MG63 (cell line): ENCODE measurements around the gene NOTCH3. TPM values are rescaled to one million over a fixed set of nuclear protein-coding genes. Genes with fewer than 3 reads are reported as not detected.

ENCODE experiments used
- DNase-seq: peaks from one replicate; pipeline ENCODE4 v3.0.0-alpha.2; 2020
- H3K27me3 ChIP-seq: fragments of 250-450 bp; sonication (Bioruptor Pico); 2 replicates; pipeline ENCODE4 v1.5.1; 2020; ENCODE audit warnings: mild to moderate bottlenecking, moderate library complexity
- H3K36me3 ChIP-seq: fragments of 250-450 bp; sonication (Bioruptor Pico); 2 replicates; pipeline ENCODE4 v1.5.1; 2020; ENCODE audit warnings: mild to moderate bottlenecking, moderate library complexity
- H3K4me3 ChIP-seq: fragments of 250-450 bp; sonication (Bioruptor Pico); 2 replicates; pipeline ENCODE4 v1.5.1; 2020; ENCODE audit warnings: mild to moderate bottlenecking, moderate library complexity
- H3K9me3 ChIP-seq: fragments of 250-450 bp; sonication (Bioruptor Pico); 2 replicates; pipeline ENCODE4 v1.5.1; 2020; ENCODE audit warnings: mild to moderate bottlenecking, moderate library complexity
- total RNA-seq: library from RNA; depleted of rRNA; stranded (reverse); fragments of >200 nt; shearing (Covaris generic); gene quantifications from 2 replicates; pipeline ENCODE4 v1.2.3, GENCODE V29; 2014; ENCODE audit warnings: low replicate concordance

NOTCH3 gene
- total RNA-seq, 1 experiment from 2014 or later = 0.56 TPM

GRCh38 chr19:15123031-15123890, 77.5 kb downstream of the NOTCH3 start:
- Histone ChIP-seq H3K36me3 (peaks cover 54% of the 10 kb centered on the region), H3K27me3 (no peaks in the 10 kb centered on the region), H3K9me3 (no peaks in the 10 kb centered on the region), H3K4me3 (no peak overlapping the region)
- no peak for DNase-seq

- Histone ChIP-seq H3K4me3 (no peak overlapping the region), H3K36me3 (peaks cover 62% of the 10 kb centered on the region), H3K9me3 (no peaks in the 10 kb centered on the region), H3K27me3 (no peaks in the 10 kb centered on the region)
- no peak for DNase-seq
Observed at GRCh38 chr19:15122331-15123030, 78.3 kb downstream of the NOTCH3 start.

GRCh38 chr19:15120135-15121026, 80.4 kb downstream of the NOTCH3 start:
- H3K36me3 ChIP-seq = peaks cover 83% of the 10 kb centered on the region
- H3K9me3 ChIP-seq = no peaks in the 10 kb centered on the region
- DNase-seq = no peak
- no peaks in the 10 kb centered on the region for H3K27me3 ChIP-seq
- no peak overlapping the region for H3K4me3 ChIP-seq

DNA sequence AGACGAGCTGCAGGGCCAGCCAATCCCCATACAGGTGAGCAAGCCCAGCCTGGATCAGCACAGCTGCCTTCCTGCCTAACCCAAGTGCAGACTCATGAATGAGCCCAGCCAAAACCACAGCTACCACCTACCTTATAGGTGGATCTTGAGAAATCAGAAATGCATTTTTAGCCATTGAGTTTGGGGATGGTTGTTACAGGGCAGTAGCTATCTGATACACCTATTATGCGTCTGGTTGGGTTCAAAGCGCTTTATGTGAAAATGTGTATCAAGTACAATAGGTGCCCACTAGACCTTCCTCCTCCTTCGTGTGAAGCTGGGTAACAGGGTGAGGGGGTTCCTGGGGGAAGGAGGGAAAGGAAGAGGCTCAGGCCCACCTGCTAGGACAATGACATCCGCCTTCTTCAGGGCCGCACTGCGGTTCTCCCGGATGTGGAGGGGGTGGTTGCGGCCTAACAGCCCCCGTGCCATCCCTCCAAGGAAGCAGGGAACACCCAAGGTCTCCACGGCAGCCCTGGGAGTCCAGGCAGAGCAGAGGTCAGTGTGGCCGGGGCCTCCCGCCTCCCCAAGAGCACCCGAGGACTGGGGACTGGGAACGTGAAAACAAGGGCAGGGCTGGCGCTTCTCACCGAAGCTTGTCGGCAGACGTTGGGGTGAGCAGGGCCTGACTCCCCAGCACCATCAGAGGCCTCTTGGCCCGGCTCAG, 81.9 kb downstream of the NOTCH3 start:
- no peak overlapping the region for H3K4me3 ChIP-seq
- H3K27me3 ChIP-seq = no peaks in the 10 kb centered on the region
- no peaks in the 10 kb centered on the region for H3K9me3 ChIP-seq
- peaks cover 93% of the 10 kb centered on the region for H3K36me3 ChIP-seq
- no peak for DNase-seq

DNA sequence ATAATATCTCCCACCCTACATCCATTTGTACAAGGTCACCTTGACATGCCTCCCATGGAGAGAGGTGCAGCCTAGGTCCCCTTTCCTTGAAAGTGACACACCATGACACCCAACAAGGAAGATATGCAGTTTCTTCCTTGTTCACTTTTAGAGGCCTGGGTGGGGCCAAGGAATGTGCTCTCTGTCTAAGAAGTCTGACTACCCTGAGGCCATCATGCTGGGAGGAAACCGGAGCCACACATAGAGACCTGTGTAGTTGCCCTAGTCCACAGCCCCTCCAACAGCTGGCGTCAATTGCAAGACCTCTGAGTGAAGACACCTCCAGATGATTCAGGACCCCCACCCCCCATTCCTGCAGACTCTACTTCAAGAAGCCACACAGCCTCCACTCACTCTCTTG, 82.5 kb downstream of the NOTCH3 start:
- Histone ChIP-seq H3K9me3 (no peaks in the 10 kb centered on the region), H3K36me3 (peaks cover 95% of the 10 kb centered on the region), H3K4me3 (no peak overlapping the region), H3K27me3 (no peaks in the 10 kb centered on the region)
- no peak for DNase-seq

DNA sequence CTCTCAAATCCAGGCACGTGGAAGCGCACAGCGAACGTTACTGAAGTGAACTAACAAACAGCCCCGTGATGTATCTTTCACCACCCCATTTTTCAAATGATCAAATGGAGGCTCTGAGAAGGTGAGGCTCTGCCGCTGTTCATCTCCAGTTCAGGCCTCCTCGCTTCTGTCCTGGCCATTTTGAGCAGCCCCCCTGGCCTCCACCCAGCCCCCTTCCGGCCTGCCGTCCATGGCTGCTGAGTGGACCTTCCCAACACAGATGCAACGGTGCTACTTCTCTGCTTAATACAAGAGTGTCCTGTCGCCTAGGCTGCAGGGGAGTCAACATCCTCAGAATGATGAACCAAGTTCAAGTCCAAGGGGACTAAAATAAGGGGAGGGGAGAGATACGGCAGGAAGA, 83.9 kb downstream of the NOTCH3 start:
- H3K9me3 ChIP-seq = no peaks in the 10 kb centered on the region
- H3K4me3 ChIP-seq = no peak overlapping the region
- H3K36me3 ChIP-seq = peaks cover 96% of the 10 kb centered on the region
- DNase-seq = no peak
- no peaks in the 10 kb centered on the region for H3K27me3 ChIP-seq

DNA sequence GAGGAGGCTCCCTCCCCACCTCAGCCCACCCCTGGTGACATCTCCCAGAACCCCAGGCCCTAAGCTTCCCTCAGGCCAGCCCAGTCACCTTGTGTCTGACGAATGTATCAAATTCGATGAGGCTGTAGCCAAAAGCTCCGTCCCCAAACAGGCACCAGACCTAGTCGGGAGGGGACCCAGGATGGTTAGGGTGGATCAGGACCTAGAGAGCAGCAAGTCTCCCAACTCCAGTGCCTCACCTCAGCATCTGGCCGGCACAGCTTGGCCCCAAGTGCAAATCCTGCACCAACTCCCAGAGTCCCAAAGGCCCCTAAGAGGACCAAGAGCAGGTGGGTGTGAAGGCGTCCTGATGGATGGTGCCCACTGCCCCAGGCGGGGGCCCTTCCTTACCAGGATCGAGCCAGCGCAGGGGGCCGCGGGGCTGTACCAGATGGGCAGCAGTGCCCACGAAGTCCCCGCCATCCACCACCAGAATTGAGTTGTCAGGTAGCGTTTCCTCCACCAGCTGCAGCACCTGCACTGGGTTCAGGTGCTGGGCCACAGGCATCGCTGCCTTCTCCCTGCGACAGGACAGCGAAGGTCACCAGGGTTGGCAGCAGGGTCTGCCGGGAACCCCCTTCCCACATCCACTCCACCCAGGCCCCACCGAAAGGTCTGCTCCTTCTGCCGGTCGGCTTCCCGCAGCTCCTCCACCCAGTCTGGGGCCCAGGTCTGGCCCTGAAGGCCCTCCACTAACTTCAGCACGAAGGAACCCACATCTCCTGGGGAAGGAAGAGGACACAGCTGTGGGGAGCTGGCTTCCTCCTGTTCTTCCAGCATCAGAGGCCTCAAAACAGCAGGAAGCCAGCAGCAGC, 84.8 kb downstream of the NOTCH3 start:
- Histone ChIP-seq H3K9me3 (no peaks in the 10 kb centered on the region), H3K36me3 (peaks cover 99% of the 10 kb centered on the region), H3K27me3 (no peaks in the 10 kb centered on the region), H3K4me3 (no peak overlapping the region)
- DNase-seq = no peak

GRCh38 chr19:15115080-15115479, 85.7 kb downstream of the NOTCH3 start:
- Histone ChIP-seq H3K27me3 (no peaks in the 10 kb centered on the region), H3K4me3 (no peak overlapping the region), H3K36me3 (peaks cover 99% of the 10 kb centered on the region), H3K9me3 (no peaks in the 10 kb centered on the region)
- DNase-seq = peak; percentile 61

DNA sequence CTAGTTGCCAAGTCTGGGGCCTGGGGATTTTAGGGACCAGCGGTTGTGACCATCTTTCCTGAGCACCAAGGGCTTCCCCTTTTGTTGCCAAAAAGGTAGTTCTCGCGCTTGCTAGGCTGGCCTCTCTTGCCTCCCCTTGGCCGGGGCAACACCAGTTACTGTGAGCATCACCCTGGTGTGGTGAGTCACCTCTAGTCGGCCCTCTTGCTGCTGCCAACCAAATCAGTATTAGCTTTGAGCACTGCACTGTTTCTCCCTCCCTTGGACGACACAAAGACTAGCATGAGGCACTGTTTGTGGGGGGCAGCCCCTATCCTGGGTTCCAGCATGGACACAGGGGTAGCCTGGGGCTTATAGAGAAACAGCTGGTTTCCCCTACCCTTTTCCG, 86.6 kb downstream of the NOTCH3 start:
- peak; percentile 92 for DNase-seq
- no peaks in the 10 kb centered on the region for H3K27me3 ChIP-seq
- peaks cover 99% of the 10 kb centered on the region for H3K36me3 ChIP-seq
- no peaks in the 10 kb centered on the region for H3K9me3 ChIP-seq
- H3K4me3 ChIP-seq = no peak overlapping the region

- peaks cover 99% of the 10 kb centered on the region for H3K36me3 ChIP-seq
- no peaks in the 10 kb centered on the region for H3K27me3 ChIP-seq
- H3K4me3 ChIP-seq = no peak overlapping the region
- DNase-seq = no peak
- no peaks in the 10 kb centered on the region for H3K9me3 ChIP-seq
Observed at GRCh38 chr19:15113245-15114152, 87.3 kb downstream of the NOTCH3 start.

GRCh38 chr19:15112385-15112784, 88.4 kb downstream of the NOTCH3 start:
- Histone ChIP-seq H3K9me3 (no peaks in the 10 kb centered on the region), H3K36me3 (peaks cover 95% of the 10 kb centered on the region), H3K27me3 (no peaks in the 10 kb centered on the region), H3K4me3 (no peak overlapping the region)
- DNase-seq = no peak

GRCh38 chr19:15111758-15112157, 89.0 kb downstream of the NOTCH3 start:
- no peaks in the 10 kb centered on the region for H3K27me3 ChIP-seq
- no peak overlapping the region for H3K4me3 ChIP-seq
- no peaks in the 10 kb centered on the region for H3K9me3 ChIP-seq
- H3K36me3 ChIP-seq = peaks cover 88% of the 10 kb centered on the region
- DNase-seq = no peak

- Histone ChIP-seq H3K9me3 (peaks cover 6% of the 10 kb centered on the region), H3K36me3 (peaks cover 75% of the 10 kb centered on the region), H3K4me3 (no peak overlapping the region), H3K27me3 (no peaks in the 10 kb centered on the region)
- no peak for DNase-seq
Observed at GRCh38 chr19:15110418-15110815, 90.4 kb downstream of the NOTCH3 start.

DNA sequence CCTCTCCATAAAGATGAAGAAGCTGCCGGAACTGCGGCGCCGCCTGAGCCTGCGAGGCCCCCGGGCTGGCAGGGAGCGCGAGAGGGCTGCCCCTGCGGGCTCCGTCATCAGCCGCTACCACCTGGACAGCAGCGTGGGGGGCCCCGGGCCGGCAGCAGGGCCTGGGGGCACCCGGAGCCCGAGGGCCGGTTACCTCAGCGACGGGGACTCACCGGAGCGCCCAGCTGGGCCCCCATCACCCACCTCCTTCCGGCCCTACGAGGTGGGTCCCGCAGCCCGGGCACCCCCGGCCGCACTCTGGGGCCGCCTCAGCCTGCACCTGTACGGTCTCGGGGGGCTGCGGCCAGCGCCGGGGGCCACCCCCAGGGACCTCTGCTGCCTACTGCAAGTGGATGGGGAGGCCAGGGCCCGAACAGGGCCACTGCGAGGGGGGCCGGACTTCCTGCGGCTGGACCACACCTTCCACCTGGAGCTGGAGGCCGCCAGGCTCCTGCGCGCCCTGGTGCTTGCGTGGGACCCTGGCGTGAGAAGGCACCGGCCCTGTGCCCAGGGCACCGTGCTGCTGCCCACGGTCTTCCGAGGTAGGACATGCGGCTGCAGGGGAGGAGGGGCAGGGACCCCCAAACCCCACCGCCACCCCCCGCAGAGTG, 90.9 kb downstream of the NOTCH3 start:
- H3K4me3 ChIP-seq = no peak overlapping the region
- peaks cover 70% of the 10 kb centered on the region for H3K36me3 ChIP-seq
- peaks cover 11% of the 10 kb centered on the region for H3K9me3 ChIP-seq
- no peak for DNase-seq
- H3K27me3 ChIP-seq = no peaks in the 10 kb centered on the region
